Epithelial cell of proximal tubule (primary cell): ENCODE data around the gene HIBADH. TPM values are rescaled to one million over a fixed set of nuclear protein-coding genes. Genes with fewer than 3 reads are reported as not detected.

Experiments used
- DNase-seq: peaks from one replicate; pipeline ENCODE4 v3.0.0-alpha.2; 2011; ENCODE audit warnings: low read depth
- H3K4me3 ChIP-seq: 2 replicates; pipeline ENCODE4 v1.5.1; 2011; ENCODE audit warnings: low read depth, mild to moderate bottlenecking, low read length
- total RNA-seq: library from RNA; depleted of rRNA; stranded (reverse); fragments of >200 nt; gene quantifications from 2 replicates; pipeline ENCODE4 v1.2.3, GENCODE V29; 2015
- TF ChIP-seq, protein P1 (sequence below): conservative IDR thresholded peaks from 2 replicates; pipeline ENCODE4 v1.5.1; 2012; ENCODE audit warnings: low read depth, mild to moderate bottlenecking, low read length

Gene HIBADH
- total RNA-seq, 1 donor from 2014 or later: 49.5 TPM

DNA sequence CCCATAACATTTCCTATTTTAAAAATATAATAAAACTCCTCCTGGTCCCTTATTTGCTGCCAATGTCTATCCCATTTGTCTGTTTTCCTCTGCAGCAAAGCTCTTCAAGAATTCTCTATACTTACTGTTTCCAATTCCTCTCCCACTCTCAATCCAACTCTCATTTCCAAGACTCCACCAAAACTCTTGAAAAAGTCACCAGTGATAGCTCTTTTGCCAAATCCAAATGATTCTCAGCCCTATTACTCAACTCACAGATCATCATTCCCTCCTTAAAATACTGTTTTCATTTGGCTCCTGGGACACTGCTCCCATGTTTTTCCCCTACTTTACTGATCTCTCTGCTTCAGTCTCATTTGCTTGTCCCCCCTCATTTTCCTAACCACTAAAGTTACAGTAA is 139.4 kb downstream of the HIBADH start:
- no peak overlapping the region for H3K4me3 ChIP-seq
- no peak for DNase-seq

DNA sequence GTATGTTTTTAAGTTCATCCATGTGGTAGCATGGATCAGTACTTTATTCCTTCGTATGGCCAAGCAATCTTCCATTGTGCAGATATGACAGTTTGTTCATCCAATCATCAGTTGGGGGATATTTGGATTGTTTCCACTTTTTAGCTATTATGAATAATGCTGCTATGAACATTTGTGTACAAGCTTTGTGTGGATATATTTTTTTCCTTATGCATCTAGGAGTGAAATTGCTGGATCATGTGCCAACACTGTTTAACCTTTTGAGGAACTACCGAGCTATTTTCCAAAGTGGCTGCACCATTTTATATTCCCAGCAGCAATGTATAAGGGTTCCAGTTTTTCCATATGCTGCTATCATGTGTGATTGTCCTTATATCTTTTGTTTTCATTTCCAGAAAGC is 140.1 kb downstream of the HIBADH start:
- no peak for DNase-seq
- TF ChIP-seq, protein P1, sequence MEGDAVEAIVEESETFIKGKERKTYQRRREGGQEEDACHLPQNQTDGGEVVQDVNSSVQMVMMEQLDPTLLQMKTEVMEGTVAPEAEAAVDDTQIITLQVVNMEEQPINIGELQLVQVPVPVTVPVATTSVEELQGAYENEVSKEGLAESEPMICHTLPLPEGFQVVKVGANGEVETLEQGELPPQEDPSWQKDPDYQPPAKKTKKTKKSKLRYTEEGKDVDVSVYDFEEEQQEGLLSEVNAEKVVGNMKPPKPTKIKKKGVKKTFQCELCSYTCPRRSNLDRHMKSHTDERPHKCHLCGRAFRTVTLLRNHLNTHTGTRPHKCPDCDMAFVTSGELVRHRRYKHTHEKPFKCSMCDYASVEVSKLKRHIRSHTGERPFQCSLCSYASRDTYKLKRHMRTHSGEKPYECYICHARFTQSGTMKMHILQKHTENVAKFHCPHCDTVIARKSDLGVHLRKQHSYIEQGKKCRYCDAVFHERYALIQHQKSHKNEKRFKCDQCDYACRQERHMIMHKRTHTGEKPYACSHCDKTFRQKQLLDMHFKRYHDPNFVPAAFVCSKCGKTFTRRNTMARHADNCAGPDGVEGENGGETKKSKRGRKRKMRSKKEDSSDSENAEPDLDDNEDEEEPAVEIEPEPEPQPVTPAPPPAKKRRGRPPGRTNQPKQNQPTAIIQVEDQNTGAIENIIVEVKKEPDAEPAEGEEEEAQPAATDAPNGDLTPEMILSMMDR: no peak
- no peak overlapping the region for H3K4me3 ChIP-seq

More for the DNA sequence above, 139.4 kb downstream of the HIBADH start:
- TF ChIP-seq, protein P1: no peak

DNA sequence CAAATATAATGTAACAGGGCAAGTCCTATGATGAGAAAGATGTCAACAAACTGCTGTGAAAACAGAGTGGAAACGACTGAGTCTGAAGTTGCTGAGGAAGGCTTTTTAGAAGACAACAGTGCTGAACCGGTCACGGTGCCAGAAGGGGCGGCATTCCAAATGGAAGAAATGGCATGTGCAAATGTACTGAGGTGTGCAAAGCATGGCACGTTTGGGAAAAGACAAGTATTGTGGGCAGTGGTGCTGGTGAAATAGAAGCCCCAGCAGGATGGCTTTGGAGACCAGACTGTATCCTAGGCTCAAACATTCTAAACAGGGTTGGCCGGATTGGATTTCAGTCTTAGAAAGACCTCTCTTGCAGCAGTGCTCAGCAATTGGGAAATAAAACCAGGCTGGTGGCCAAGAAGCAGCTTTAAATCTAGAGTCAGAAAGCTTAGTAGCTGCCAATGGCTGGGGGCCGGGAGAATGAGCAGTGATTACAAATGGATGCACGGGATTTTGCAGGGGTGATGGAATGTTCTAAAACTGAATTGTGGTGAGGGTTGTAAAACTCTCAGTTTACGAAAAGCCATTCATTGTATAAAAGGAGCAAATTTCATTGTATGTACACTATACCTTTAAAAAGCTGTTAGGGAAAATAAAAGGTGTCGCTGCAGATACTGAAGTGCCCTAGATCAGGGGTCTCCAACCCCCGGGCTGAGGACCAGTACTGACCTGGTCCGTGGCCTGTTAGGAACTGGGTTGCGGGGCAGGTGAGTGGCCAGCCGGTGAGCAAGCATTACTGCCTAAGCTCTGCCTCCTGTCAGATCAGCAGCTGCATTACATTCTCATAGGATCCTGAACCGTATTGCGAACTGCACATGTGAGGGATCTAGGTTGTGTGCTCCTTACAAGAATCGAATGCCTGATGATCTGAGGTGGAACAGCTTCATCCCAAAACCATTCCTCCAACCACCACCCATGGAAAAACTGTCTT is 141.6 kb downstream of the HIBADH start:
- no peak overlapping the region for H3K4me3 ChIP-seq
- TF ChIP-seq, protein P1: no peak
- DNase-seq: no peak

DNA sequence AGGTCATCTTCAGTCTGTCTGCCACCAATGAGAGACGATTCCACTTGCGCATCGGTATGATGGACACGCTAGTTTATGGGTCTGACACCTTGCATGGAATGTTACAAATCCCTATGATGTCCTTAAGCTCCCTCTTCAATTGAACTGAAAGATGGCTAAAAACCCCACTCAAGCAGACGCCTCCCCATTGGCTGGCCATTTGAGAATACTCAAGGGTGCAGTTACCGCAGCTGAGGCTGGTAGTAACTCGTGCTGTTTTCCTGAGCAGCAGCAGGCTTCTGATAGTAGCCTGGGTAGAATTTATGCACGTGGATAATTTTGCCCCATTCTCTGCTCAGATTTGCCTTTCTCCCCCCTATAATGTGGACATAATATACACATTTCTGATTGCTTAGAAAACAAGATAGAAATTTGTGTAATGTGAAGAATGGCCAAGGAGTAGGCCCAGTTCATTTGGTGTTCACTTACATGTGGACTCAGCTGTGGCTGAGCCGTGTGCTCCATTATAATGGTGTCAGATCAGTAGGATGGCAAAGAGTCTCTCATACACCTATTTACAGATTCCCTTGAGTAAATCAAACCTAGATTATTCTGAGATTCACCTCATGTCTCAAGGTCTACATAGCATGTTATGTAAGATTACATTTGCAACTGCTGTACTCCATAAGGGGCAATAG is 142.8 kb downstream of the HIBADH start:
- no peak for DNase-seq
- TF ChIP-seq, protein P1: no peak
- H3K4me3 ChIP-seq: no peak overlapping the region

DNA sequence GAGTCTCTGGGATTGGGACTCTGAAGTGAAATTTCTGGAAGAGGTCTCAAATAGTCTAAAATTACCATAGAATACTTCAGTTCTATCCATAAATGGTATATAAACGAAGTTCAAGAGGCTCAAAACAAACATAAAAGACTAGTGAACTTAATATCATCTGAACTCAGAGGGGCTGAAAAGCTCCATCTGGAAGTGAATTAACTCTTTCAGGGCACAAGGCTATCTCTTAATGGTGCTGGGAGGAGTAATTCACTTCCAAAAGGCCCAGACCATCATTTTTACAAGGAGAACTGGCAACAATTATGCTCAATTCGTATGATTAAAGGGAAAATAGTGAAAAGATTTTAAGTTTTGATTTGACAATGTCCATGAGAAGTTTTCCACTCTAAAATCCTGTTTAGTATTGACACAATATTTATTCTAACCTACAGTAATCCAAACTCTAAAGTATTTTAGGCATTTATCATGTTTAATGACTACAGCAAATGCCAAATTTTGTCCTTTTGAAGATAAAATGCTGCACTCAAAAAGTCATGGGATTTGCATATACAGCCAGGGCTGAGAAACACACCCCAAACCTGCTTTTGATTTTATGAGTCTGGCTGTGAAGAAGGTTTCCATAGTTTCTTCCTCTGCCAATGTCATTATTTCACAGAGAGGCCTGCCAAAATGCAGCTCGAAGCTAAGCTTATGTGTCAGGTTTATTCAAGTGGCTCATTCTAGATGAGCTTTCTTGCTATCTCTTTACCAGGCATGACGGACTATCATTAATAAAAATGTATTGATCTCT is 143.9 kb downstream of the HIBADH start:
- no peak for DNase-seq
- TF ChIP-seq, protein P1: no peak

DNA sequence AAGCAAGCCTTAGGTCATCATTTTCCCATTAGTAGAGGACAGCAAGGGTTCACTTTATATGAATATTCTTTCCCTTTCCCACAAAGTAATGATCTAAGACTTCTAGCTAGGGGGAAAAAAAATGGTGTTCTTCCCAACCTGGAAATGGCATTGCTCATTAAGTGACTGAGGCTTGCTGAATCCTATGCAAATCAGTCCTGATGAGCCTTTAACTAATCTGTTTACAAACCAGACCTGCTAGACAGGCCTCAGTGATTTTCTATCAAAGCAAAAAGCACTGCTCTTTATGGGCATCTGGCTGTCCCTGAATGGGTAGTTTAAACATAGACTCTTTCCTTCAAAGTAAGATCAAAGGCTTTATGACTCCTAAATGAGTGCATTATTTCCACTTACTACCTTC is 146.3 kb downstream of the HIBADH start:
- no peak for DNase-seq
- no peak overlapping the region for H3K4me3 ChIP-seq
- TF ChIP-seq, protein P1: no peak

More for the DNA sequence above, 143.9 kb downstream of the HIBADH start:
- no peak overlapping the region for H3K4me3 ChIP-seq
